Suprapubic skin (tissue), 4 donors: Measurements from ENCODE around the gene IKZF5. TPM values are rescaled to one million over a fixed set of nuclear protein-coding genes. Genes with fewer than 3 reads are reported as not detected.

Experiments
- DNase-seq, 2 donors: peaks; one replicate each; pipeline ENCODE4 v3.0.0-alpha.2; 2019; ENCODE audit warnings: low spot score in 2 of 2
- H3K27ac ChIP-seq: fragments of 200-600 bp; sonication (generic); one replicate; pipeline ENCODE4 v1.5.1; 2019
- H3K27me3 ChIP-seq: fragments of 200-600 bp; sonication (generic); one replicate; pipeline ENCODE4 v1.5.1; 2019
- H3K36me3 ChIP-seq: fragments of 200-600 bp; sonication (generic); one replicate; pipeline ENCODE4 v1.5.1; 2019
- H3K4me1 ChIP-seq: fragments of 200-600 bp; sonication (generic); one replicate; pipeline ENCODE4 v1.5.1; 2019
- H3K4me3 ChIP-seq: fragments of 200-600 bp; sonication (generic); one replicate; pipeline ENCODE4 v1.5.1; 2019; ENCODE audit warnings: mild to moderate bottlenecking
- H3K9me3 ChIP-seq: fragments of 200-600 bp; sonication (generic); one replicate; pipeline ENCODE4 v1.5.1; 2019
- CTCF ChIP-seq, 2 donors: fragments of 200-600 bp in 1 of 2; fragments of 450-650 bp in 1 of 2; sonication (generic) in 1 of 2; IDR thresholded peaks; one replicate each; pipeline ENCODE4 v1.5.1; 2016 to 2019; ENCODE audit warnings: antibody characterized with exemption in 2 of 2, mild to moderate bottlenecking in 1 of 2, moderate library complexity in 1 of 2
- EP300 ChIP-seq: sonication (generic); formaldehyde crosslinking; IDR thresholded peaks from one replicate; pipeline ENCODE4 v1.6.1; 2017; ENCODE audit warnings: antibody characterized with exemption
- POLR2A ChIP-seq, 2 donors: fragments of 450-650 bp; IDR thresholded peaks; one replicate each; pipeline ENCODE4 v1.6.1; 2017; ENCODE audit warnings: antibody characterized with exemption in 2 of 2, mild to moderate bottlenecking in 2 of 2, moderate library complexity in 2 of 2
- POLR2AphosphoS5 ChIP-seq, 3 donors: sonication (generic); formaldehyde crosslinking; IDR thresholded peaks; one replicate each; pipeline ENCODE4 v1.6.1; 2017; ENCODE audit warnings: antibody characterized with exemption in 3 of 3
- WGBS: methylation state at CpG from one replicate; pipeline ENCODE4 v1.1.5; 2018; 5-methylcytosine and 5-hydroxymethylcytosine counted together
- total RNA-seq, 4 donors: library from RNA; depleted of rRNA; stranded (reverse); fragments of >200 nt; gene quantifications; one replicate each; pipeline ENCODE4 v1.1.0, GENCODE V29; 2016

IKZF5 gene
- total RNA-seq, 4 donors from 2014 or later = 9.5 to 25.2 (median 12.9) TPM

DNA sequence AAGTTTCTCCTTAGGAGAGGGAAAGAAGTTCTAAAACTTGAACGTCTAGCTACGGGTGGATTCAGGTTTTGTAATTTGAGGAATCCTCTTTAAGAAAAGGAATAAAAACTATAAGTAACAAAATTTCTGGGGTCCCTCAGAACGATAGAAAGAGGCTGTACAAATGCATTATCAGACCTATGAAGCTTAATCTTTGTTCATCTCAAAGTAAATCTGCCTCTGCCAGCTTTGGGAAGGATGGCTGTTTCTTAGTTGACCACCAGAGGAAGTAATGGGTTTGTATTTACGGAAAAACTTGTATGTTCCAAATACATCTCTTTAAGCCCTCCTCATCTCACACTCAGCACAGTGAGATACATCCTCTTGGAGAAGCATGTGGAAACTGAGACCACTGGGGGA is 27.5 kb downstream of the IKZF5 start:
- H3K4me3 ChIP-seq = peak overlapping the region; percentile 77
- WGBS = 14% methylated on average over 4 of the region's 4 CpGs
- H3K27me3 ChIP-seq = no peaks in the 10 kb centered on the region
- no peaks in the 10 kb centered on the region for H3K9me3 ChIP-seq
- H3K36me3 ChIP-seq = no peaks in the 10 kb centered on the region
- no peak overlapping the region for H3K27ac ChIP-seq
- TF ChIP-seq CTCF (IDR thresholded peaks at IDR 0.05) (peak in 1 of 2 donors; percentile 4), EP300 (no peak), POLR2AphosphoS5 (IDR thresholded peaks at IDR 0.05) (no peak), POLR2A (IDR thresholded peaks at IDR 0.05) (no peak)
- peaks cover 15% of the 10 kb centered on the region for H3K4me1 ChIP-seq
- DNase-seq = no peak

GRCh38 chr10:122980209-122981065 is 28.2 kb downstream of the IKZF5 start, which contains the start of gene PSTK:
TSS of gene PSTK (plus strand) at chr10:122980401. CDS start at chr10:122980480, 79 bp downstream.
- Histone ChIP-seq H3K27ac (peak within 1 kb of the TSS; percentile 98), H3K4me1 (peaks cover 15% of the 10 kb centered on the region), H3K9me3 (no peaks in the 10 kb centered on the region), H3K27me3 (no peaks in the 10 kb centered on the region), H3K36me3 (no peaks in the 10 kb centered on the region), H3K4me3 (peak within 1 kb of the TSS; percentile 77)
- peak; percentile 91 to 93 for DNase-seq
- WGBS = 2% methylated on average over 29 of the region's 73 CpGs
- TF ChIP-seq POLR2A (IDR thresholded peaks at IDR 0.05) (peak in 1 of 2 donors; percentile 15), EP300 (no peak), POLR2AphosphoS5 (IDR thresholded peaks at IDR 0.05) (peak; percentile 25 to 87 (median 74)), CTCF (IDR thresholded peaks at IDR 0.05) (peak; percentile 82 to 99)

DNA sequence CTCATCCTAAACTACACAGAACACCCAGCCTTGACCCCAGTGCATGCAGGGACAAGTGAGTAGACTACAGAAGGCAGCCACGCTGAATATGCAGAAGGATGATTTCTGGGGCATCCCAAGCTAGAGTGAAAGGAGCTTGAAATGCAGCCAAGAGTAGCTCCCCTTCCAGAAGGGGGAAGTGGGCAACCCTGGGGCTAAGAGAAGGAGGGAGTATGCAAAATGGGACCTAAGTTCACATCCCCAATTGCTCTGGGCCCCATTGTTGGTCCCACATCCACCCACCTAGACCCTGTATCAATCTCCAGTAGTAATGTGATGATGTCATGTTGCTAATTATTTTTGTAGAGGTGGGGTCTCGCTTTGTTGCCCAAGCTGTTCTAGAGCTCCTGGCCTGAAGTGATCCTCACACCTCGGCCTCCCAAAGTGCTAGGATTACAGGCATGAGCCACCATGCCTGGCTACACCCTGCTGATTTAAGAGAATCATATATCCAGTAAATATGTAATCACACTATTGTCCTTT is 34.0 kb downstream of the IKZF5 start:
- DNase-seq = no peak
- TF ChIP-seq POLR2A (IDR thresholded peaks at IDR 0.05) (no peak), EP300 (no peak), CTCF (IDR thresholded peaks at IDR 0.05) (no peak), POLR2AphosphoS5 (IDR thresholded peaks at IDR 0.05) (no peak)
- no peak overlapping the region for H3K27ac ChIP-seq
- H3K4me3 ChIP-seq = no peak overlapping the region
- no peaks in the 10 kb centered on the region for H3K27me3 ChIP-seq
- no peaks in the 10 kb centered on the region for H3K36me3 ChIP-seq
- peaks cover 2% of the 10 kb centered on the region for H3K4me1 ChIP-seq
- 74% methylated on average over 3 of the region's 3 CpGs for WGBS
- H3K9me3 ChIP-seq = no peaks in the 10 kb centered on the region

DNA sequence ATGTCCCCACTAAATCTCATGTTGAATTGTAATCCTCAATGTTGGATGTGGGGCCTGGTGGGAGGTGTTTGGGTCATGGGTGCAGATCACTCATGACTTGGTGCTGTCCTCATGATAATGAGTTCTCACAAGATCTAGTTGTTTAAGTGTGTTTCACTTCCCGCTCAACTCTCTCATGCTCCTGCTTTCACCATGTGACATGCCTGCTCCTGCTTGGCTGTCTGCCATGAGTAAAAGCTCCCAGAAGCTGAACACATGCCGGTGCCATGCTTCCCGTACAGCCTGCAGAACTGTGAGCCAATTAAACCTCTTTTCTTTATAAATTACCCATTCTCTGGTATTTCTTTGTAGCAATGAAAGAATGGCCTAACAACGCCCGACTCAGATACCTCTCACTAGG is 34.6 kb downstream of the IKZF5 start:
- DNase-seq = no peak
- Histone ChIP-seq H3K9me3 (peaks cover 2% of the 10 kb centered on the region), H3K27ac (no peak overlapping the region), H3K4me1 (no peaks in the 10 kb centered on the region), H3K27me3 (no peaks in the 10 kb centered on the region), H3K4me3 (no peak overlapping the region), H3K36me3 (no peaks in the 10 kb centered on the region)
- TF ChIP-seq POLR2AphosphoS5 (IDR thresholded peaks at IDR 0.05) = no peak
- no peak for TF ChIP-seq POLR2A (IDR thresholded peaks at IDR 0.05)
- TF ChIP-seq EP300 = no peak
- no peak for TF ChIP-seq CTCF (IDR thresholded peaks at IDR 0.05)
- WGBS = 53% methylated on average over 5 of the region's 5 CpGs

GRCh38 chr10:122968698-122969097 is 39.9 kb downstream of the IKZF5 start:
- Histone ChIP-seq H3K27me3 (no peaks in the 10 kb centered on the region), H3K27ac (no peak overlapping the region), H3K9me3 (peaks cover 16% of the 10 kb centered on the region), H3K4me1 (no peaks in the 10 kb centered on the region), H3K36me3 (no peaks in the 10 kb centered on the region), H3K4me3 (no peak overlapping the region)
- WGBS = 79% methylated on average over 3 of the region's 3 CpGs
- no peak for TF ChIP-seq CTCF (IDR thresholded peaks at IDR 0.05)
- no peak for TF ChIP-seq POLR2AphosphoS5 (IDR thresholded peaks at IDR 0.05)
- no peak for TF ChIP-seq POLR2A (IDR thresholded peaks at IDR 0.05)
- no peak for TF ChIP-seq EP300
- no peak for DNase-seq
